HL-60 (cell line): Measurements from ENCODE around the gene TMTC4.

ENCODE experiments used
- GABPA ChIP-seq: IDR thresholded peaks from 2 replicates; pipeline ENCODE4 v1.6.1; 2012; ENCODE audit warnings: low read depth
- POLR2AphosphoS5 ChIP-seq: IDR thresholded peaks from 2 replicates; pipeline ENCODE4 v1.6.1; 2012; ENCODE audit warnings: low read depth
- SPI1 ChIP-seq: IDR thresholded peaks from 2 replicates; pipeline ENCODE4 v1.6.1; 2012; ENCODE audit warnings: low read depth, mild to moderate bottlenecking, borderline replicate concordance
- TF ChIP-seq, protein P1 (sequence below): IDR thresholded peaks from one replicate; pipeline ENCODE4 v1.5.1; 2011; ENCODE audit warnings: low read length, control low read depth, inconsistent platforms; ENCODE audit not compliant: insufficient read depth
- TF ChIP-seq, protein P2 (sequence below): IDR thresholded peaks from 2 replicates; pipeline ENCODE4 v1.6.1; 2012; ENCODE audit warnings: low read depth; ENCODE audit not compliant: insufficient replicate concordance

DNA sequence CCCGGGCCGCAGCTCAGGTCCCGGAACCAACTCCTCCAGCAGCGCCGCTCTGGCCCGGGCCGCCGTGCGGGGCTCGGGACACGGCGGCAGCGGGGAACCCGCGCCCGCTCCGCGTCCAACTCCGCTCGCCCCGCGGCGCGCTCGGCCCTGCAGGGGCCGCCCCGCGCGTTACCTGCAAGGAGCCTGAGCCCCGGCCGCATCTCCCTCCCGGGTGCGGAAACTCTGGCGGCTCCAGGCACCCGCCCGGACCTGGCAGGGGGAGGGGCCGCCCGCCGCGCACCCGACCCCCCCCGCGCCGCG, at the start of gene TMTC4:
- TF ChIP-seq, protein P1, sequence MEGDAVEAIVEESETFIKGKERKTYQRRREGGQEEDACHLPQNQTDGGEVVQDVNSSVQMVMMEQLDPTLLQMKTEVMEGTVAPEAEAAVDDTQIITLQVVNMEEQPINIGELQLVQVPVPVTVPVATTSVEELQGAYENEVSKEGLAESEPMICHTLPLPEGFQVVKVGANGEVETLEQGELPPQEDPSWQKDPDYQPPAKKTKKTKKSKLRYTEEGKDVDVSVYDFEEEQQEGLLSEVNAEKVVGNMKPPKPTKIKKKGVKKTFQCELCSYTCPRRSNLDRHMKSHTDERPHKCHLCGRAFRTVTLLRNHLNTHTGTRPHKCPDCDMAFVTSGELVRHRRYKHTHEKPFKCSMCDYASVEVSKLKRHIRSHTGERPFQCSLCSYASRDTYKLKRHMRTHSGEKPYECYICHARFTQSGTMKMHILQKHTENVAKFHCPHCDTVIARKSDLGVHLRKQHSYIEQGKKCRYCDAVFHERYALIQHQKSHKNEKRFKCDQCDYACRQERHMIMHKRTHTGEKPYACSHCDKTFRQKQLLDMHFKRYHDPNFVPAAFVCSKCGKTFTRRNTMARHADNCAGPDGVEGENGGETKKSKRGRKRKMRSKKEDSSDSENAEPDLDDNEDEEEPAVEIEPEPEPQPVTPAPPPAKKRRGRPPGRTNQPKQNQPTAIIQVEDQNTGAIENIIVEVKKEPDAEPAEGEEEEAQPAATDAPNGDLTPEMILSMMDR = no peak
- TF ChIP-seq GABPA = no peak
- TF ChIP-seq, protein P2, sequence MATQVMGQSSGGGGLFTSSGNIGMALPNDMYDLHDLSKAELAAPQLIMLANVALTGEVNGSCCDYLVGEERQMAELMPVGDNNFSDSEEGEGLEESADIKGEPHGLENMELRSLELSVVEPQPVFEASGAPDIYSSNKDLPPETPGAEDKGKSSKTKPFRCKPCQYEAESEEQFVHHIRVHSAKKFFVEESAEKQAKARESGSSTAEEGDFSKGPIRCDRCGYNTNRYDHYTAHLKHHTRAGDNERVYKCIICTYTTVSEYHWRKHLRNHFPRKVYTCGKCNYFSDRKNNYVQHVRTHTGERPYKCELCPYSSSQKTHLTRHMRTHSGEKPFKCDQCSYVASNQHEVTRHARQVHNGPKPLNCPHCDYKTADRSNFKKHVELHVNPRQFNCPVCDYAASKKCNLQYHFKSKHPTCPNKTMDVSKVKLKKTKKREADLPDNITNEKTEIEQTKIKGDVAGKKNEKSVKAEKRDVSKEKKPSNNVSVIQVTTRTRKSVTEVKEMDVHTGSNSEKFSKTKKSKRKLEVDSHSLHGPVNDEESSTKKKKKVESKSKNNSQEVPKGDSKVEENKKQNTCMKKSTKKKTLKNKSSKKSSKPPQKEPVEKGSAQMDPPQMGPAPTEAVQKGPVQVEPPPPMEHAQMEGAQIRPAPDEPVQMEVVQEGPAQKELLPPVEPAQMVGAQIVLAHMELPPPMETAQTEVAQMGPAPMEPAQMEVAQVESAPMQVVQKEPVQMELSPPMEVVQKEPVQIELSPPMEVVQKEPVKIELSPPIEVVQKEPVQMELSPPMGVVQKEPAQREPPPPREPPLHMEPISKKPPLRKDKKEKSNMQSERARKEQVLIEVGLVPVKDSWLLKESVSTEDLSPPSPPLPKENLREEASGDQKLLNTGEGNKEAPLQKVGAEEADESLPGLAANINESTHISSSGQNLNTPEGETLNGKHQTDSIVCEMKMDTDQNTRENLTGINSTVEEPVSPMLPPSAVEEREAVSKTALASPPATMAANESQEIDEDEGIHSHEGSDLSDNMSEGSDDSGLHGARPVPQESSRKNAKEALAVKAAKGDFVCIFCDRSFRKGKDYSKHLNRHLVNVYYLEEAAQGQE = no peak
- TF ChIP-seq POLR2AphosphoS5 = no peak
- no peak for TF ChIP-seq SPI1
